ENCODE data around the gene FUT7.
A peak's percentile ranks its signal among the peaks of the same experiment; 100 is the strongest.
"Not testable (repeated sequence)": the region's sequence is repeated elsewhere in the genome, so short reads cannot be mapped to it uniquely, and the experiment has no call there.

FUT7 gene

GRCh38 chr9:137048655-137049543 lies 17.0 kb upstream of the FUT7 start:
- DNase-seq: peak in 1 of 2 experiments; percentile 37

DNA sequence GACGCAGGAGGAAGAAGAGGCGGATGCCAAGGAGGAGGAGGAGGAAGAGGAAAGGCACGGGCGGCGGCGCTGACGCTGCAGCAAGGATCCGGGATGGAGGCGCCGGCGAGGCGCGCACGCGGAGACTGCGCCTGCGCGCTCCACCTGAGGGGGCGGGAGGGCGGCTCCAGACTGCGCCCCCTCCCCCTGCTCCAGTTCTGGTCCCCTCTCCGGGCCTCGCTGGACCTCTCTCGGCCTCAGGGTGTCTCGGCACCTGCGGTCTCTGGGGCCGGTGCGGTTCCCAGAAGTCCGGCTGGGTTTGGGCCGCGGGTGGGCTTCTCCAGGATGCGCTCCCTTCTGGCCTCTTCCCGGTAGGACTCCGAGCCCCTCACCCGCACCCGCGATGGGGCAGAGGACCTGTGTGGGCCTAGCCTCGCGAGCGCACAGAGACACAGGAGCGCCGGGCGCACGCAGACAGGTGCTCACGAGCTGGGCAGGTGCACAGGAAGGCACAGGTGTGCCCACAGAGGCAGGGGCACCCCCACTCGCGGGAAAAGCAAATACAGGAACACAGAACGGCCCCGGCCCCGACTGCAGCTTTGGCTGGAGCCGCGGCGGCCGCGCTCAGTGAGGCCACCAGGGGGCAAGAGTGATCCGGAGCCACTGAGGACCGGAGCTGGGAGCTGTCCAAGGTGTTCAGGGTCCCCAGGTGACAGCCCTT lies 14.3 kb upstream of the FUT7 start, which contains the start of gene NPDC1:
Gene NPDC1 (minus strand): TSS at position 90 of the 700 bp plus-strand sequence. CDS start 188 bp downstream, outside the sequence.
- DNase-seq: peak; percentile 61 to 74

GRCh38 chr9:137045294-137046087 lies 13.6 kb upstream of the FUT7 start:
- DNase-seq: peak; percentile 61 to 70

- peak; percentile 70 for DNase-seq
Measured at GRCh38 chr9:137044502-137045177, 12.8 kb upstream of the FUT7 start.

DNA sequence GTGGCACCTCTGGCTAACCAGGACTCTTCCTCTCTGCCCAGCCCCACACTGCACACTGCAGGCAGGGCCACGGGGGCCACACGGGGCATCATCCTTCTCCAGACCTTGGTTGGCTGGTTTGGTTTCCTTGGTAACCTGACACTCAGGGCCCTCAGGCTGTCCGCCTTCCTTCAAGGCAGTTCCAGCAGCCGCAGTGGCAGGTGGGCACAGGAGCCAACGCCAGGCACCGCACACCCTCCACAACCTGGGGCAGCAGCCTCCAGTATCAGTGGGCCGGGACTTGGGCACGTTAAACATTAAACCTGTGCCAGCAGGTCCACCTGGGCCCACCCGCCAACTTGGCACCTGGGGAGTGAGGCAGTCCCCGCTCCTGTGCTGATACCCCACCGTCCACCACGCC lies 12.1 kb upstream of the FUT7 start:
- DNase-seq: peak in 1 of 2 experiments; percentile 26

- DNase-seq: no peak
Measured at GRCh38 chr9:137042751-137043727, 11.2 kb upstream of the FUT7 start.

GRCh38 chr9:137041124-137041523 lies 9.2 kb upstream of the FUT7 start:
- no peak for DNase-seq

GRCh38 chr9:137040568-137040967 lies 8.7 kb upstream of the FUT7 start:
- DNase-seq: no peak

GRCh38 chr9:137039611-137040366 lies 7.9 kb upstream of the FUT7 start:
- no peak for DNase-seq

GRCh38 chr9:137038916-137039315 lies 7.0 kb upstream of the FUT7 start:
- no peak for DNase-seq

GRCh38 chr9:137037483-137037882 lies 5.6 kb upstream of the FUT7 start:
- DNase-seq: no peak

GRCh38 chr9:137037035-137037434 lies 5.1 kb upstream of the FUT7 start:
- no peak for DNase-seq

DNA sequence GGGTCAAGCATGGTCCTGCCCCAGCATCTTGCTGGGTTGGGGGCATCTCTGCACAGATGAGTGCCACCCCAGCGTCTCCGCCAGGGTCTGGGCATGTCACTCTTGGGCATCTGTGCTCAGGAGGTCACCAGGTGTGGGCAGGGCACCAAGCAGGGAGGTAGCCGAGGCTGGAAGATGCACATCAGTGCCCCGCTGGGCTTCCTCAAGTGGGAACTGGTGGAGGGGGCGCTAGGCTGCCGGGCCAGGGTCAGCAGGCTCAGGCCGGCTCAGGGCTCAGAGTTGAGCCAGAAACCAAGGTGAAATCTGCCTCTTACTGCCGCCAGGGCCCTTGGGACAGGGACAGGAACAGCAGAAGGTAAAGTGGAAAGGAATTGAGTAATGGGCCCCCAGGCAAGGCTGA lies 4.0 kb upstream of the FUT7 start:
- DNase-seq: no peak

DNA sequence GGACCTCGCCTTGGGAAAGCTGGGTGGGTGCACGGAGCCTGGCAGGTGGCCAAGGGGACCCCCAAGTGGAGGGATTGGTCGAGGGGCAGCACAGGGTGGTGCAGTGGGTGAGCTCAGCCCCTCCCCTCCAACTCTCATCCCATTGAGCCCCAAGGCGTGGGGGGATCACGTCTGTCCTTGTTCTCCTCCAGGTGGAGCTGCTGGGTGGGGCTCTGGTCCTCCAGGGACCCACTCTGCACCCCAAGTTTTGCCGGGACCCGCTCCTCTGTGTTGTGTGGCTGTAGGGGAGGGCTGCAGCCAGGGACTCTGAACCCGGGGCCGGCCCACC lies 3.6 kb upstream of the FUT7 start:
- no peak for DNase-seq

DNA sequence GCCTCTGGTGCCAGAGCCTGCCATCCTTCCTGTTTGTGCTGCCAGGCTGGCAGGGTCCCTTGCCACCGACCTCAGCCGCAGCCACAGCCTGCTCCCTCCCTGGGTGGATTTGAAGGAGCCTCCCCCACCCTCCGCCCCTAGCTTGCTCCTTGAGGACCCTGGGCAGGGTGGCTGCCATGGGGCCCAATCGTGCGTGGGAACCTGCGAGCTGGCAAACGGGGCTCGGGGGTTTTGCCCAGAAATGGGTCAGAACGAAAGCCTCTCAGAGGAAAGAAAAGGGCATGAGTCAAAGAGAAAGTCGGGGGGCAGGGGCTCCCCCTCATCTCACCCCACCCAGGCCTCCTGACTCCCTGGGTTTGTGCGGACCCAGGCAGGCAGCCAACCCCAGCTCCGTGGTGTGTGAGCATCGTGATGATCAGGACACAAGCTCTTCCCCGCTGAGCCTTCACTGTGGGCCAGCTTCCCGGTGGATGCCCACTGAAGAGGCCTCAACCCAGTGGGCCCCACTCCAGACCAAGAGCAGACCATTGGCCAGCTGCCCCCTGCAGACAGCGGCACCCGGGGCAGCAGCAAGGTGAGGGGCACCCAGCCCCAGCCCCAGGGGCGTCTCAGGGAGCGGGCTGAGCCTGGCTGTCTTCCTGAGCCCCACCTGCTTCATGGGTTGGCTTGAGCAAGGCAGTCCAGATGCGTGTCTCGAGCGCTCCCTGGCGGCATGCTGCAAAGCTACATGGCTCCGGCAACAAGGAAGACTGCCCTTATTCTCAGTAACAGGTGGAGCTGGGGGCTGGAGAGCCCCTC lies 3.0 kb upstream of the FUT7 start:
- peak; percentile 72 to 89 for DNase-seq

- DNase-seq: peak in 1 of 2 experiments; percentile 20
Measured at GRCh38 chr9:137034039-137034708, 2.3 kb upstream of the FUT7 start.

GRCh38 chr9:137033481-137033880 lies 1.6 kb upstream of the FUT7 start:
- not testable (repeated sequence) for DNase-seq

DNA sequence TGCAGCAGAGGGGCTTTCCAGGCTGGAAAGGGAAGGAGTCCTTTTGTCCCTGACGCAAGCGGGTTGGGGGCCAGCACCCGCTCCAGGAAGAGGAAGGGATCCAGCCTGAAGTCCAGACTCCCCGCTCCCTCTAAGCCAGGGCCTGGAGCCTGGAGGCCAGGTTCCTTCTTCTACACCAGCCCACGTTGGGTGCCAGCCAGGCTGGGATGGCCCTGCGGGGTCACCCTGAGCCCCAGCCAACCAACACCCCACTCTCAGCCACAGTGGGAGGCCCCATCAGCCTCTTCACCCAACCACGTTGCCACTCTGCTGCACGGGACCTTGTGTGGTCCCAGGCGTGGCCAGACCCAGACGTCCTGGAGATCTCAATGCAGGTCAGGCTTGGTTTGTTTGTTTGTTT lies 970 bp upstream of the FUT7 start:
- DNase-seq: no peak

Data from NCI-H524 (cell line).